Panc1 (cell line): ENCODE measurements around the gene SYNPR. TPM values are rescaled to one million over a fixed set of nuclear protein-coding genes. Genes with fewer than 3 reads are reported as not detected.

Experiments used
- ATAC-seq: fragments of 200-7000 bp; cut with Tn5 transposase; 2 replicates; pipeline ENCODE4 v1.9.1; 2020; ENCODE audit warnings: mild to moderate bottlenecking, moderate library complexity
- BruUV-seq: library from RNA; stranded (reverse); fragments of 400-500 nt; replicated peaks from 2 replicates; lab custom pipeline; 2021; lab: Mats Ljungman, UMichigan
- CTCF ChIA-PET: fragments of 300-600 bp; sonication (Branson Sonifier 250); formaldehyde crosslinking; loops from one replicate; lab custom pipeline; 2022; ENCODE audit warnings: antibody characterized with exemption; lab: Charles Lee
- POLR2A ChIA-PET: fragments of 300-600 bp; sonication (Branson Sonifier 250); formaldehyde crosslinking; loops from one replicate; lab custom pipeline; 2022; ENCODE audit warnings: antibody characterized with exemption; lab: Charles Lee
- DNase-seq: peaks from one replicate; pipeline ENCODE4 v3.0.0-alpha.2; 2010; ENCODE audit warnings: low read depth, low spot score
- H3K27ac ChIP-seq: 2 replicates; pipeline ENCODE4 v1.5.1; 2011; ENCODE audit warnings: mild to moderate bottlenecking, low read length, inconsistent platforms
- H3K27me3 ChIP-seq: fragments of 200-500 bp; sonication (Bioruptor generic); 2 replicates; pipeline ENCODE4 v1.6.0; 2014; ENCODE audit warnings: low read length, inconsistent platforms; ENCODE audit not compliant: control insufficient read depth, insufficient read depth
- H3K36me3 ChIP-seq: fragments of 200-500 bp; sonication (Bioruptor generic); 2 replicates; pipeline ENCODE4 v1.5.1; 2014; ENCODE audit warnings: inconsistent platforms, mild to moderate bottlenecking, low read length, moderate library complexity; ENCODE audit not compliant: control insufficient read depth, insufficient read depth
- H3K4me1 ChIP-seq: 2 replicates; pipeline ENCODE4 v1.5.1; 2011; ENCODE audit warnings: inconsistent platforms, mild to moderate bottlenecking, low read length, moderate library complexity; ENCODE audit not compliant: control insufficient read depth, insufficient read depth
- H3K4me3 ChIP-seq, 2 experiments: 2 replicates each; pipeline ENCODE4 v1.5.1; 2011 to 2012; ENCODE audit warnings: low read depth in 2 of 2, low read length in 2 of 2, mild to moderate bottlenecking in 2 of 2, inconsistent platforms in 1 of 2, moderate library complexity in 1 of 2
- H3K9me3 ChIP-seq: fragments of 200-500 bp; sonication (Bioruptor generic); 2 replicates; pipeline ENCODE4 v1.5.1; 2014; ENCODE audit warnings: low read depth, mild to moderate bottlenecking, inconsistent platforms, low read length, moderate library complexity; ENCODE audit not compliant: control insufficient read depth, insufficient read depth
- CTCF ChIP-seq: fragments of 450-650 bp; IDR thresholded peaks from 2 replicates; pipeline ENCODE4 v1.5.1; 2017; ENCODE audit warnings: mild to moderate bottlenecking
- POLR2AphosphoS5 ChIP-seq: IDR thresholded peaks from 2 replicates; pipeline ENCODE4 v1.6.1; 2012; ENCODE audit warnings: mild to moderate bottlenecking, low read depth, low read length, moderate library complexity
- SIN3A ChIP-seq: IDR thresholded peaks from 2 replicates; pipeline ENCODE4 v1.6.1; 2012; ENCODE audit warnings: low read depth, mild to moderate bottlenecking, low read length, moderate library complexity, borderline replicate concordance; ENCODE audit not compliant: insufficient read depth
- TCF7L2 ChIP-seq: IDR thresholded peaks from 2 replicates; pipeline ENCODE4 v1.6.1; 2011; ENCODE audit warnings: mild to moderate bottlenecking, low read depth, low read length, inconsistent platforms
- in situ Hi-C: cut with HindIII; loops from 2 replicates; pipeline ENCODE4 v1.10.0; 2016; ENCODE audit warnings: low sequenced_read_pairs, low pct_unique_long_range_greater_than_20kb
- intact Hi-C: fragments of 100-400 bp; cut with micrococcal nuclease; formaldehyde crosslinking; loops from one replicate; pipeline ENCODE4 v1.10.0; 2022; ENCODE audit not compliant: unreplicated experiment
- total RNA-seq: library from RNA; stranded (reverse); gene quantifications from one replicate; pipeline ENCODE4 v1.2.1, GENCODE V29; 2021; ENCODE audit not compliant: unreplicated experiment
- TF ChIP-seq, protein P1 (sequence below), 2 experiments: IDR thresholded peaks; 2 replicates each; pipeline ENCODE4 v1.6.1; 2011 to 2012; ENCODE audit warnings: low read depth in 2 of 2, control low read depth in 1 of 2, low read length in 1 of 2, mild to moderate bottlenecking in 1 of 2, moderate library complexity in 1 of 2; ENCODE audit not compliant: insufficient read depth in 1 of 2

SYNPR gene
- total RNA-seq, 1 experiment from 2014 or later: not detected

DNA sequence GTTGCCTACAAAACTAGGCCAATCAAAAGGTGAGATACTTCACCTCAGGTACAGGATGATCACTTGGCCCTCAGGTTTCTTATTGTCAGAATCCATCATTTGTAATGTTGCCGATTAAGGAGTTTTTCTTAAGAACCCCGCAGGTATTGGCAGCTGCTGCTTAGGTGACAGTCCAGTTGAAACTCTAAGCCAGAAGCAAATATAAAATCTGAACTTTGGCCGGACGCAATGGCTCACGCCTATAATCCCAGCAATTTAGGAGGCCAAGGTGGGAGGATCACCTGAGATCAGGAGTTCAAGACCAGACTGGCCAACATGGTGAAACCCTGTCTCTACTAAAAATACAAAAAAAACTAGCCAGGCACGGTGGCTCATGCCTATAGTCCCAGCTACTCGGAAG lies 331.3 kb downstream of the SYNPR start:
- BruUV-seq: no TSS peak
- no peaks in the 10 kb centered on the region for H3K36me3 ChIP-seq
- no peaks in the 10 kb centered on the region for H3K4me1 ChIP-seq
- H3K27ac ChIP-seq: no peak overlapping the region
- ChIA-PET CTCF (no interaction called here), POLR2A (no interaction called here)
- ATAC-seq (no peak), DNase-seq (no peak)
- intact Hi-C loops (no loop called here), in situ Hi-C loops (no loop called here)
- no peaks in the 10 kb centered on the region for H3K27me3 ChIP-seq
- H3K4me3 ChIP-seq: no peak overlapping the region
- no peaks in the 10 kb centered on the region for H3K9me3 ChIP-seq
- no peak for TF ChIP-seq TCF7L2
- no peak for TF ChIP-seq POLR2AphosphoS5
- TF ChIP-seq, protein P1, sequence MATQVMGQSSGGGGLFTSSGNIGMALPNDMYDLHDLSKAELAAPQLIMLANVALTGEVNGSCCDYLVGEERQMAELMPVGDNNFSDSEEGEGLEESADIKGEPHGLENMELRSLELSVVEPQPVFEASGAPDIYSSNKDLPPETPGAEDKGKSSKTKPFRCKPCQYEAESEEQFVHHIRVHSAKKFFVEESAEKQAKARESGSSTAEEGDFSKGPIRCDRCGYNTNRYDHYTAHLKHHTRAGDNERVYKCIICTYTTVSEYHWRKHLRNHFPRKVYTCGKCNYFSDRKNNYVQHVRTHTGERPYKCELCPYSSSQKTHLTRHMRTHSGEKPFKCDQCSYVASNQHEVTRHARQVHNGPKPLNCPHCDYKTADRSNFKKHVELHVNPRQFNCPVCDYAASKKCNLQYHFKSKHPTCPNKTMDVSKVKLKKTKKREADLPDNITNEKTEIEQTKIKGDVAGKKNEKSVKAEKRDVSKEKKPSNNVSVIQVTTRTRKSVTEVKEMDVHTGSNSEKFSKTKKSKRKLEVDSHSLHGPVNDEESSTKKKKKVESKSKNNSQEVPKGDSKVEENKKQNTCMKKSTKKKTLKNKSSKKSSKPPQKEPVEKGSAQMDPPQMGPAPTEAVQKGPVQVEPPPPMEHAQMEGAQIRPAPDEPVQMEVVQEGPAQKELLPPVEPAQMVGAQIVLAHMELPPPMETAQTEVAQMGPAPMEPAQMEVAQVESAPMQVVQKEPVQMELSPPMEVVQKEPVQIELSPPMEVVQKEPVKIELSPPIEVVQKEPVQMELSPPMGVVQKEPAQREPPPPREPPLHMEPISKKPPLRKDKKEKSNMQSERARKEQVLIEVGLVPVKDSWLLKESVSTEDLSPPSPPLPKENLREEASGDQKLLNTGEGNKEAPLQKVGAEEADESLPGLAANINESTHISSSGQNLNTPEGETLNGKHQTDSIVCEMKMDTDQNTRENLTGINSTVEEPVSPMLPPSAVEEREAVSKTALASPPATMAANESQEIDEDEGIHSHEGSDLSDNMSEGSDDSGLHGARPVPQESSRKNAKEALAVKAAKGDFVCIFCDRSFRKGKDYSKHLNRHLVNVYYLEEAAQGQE (IDR thresholded peaks at IDR 0.05; ENCODE audit: insufficient read depth in 1 of 2, low read depth in 2 of 2, low read length in 1 of 2): no peak
- TF ChIP-seq CTCF: no peak
- TF ChIP-seq SIN3A: no peak

GRCh38 chr3:63609834-63610233 lies 331.7 kb downstream of the SYNPR start:
- Histone ChIP-seq H3K4me3 (no peak overlapping the region), H3K27ac (no peak overlapping the region), H3K36me3 (no peaks in the 10 kb centered on the region), H3K9me3 (no peaks in the 10 kb centered on the region), H3K27me3 (no peaks in the 10 kb centered on the region), H3K4me1 (no peaks in the 10 kb centered on the region)
- POLR2A ChIA-PET: no interaction called here
- DNase-seq: no peak
- intact Hi-C loops (no loop called here), in situ Hi-C loops (no loop called here)
- CTCF ChIA-PET: no interaction called here
- ATAC-seq: no peak
- TF ChIP-seq TCF7L2 (no peak), POLR2AphosphoS5 (no peak), SIN3A (no peak), CTCF (no peak)
- TF ChIP-seq, protein P1 (IDR thresholded peaks at IDR 0.05; ENCODE audit: insufficient read depth in 1 of 2, low read depth in 2 of 2, low read length in 1 of 2): no peak
- no TSS peak for BruUV-seq
